ENCODE measurements around the gene RBM39. TPM values are rescaled to one million over a fixed set of nuclear protein-coding genes. Genes with fewer than 3 reads are reported as not detected.

Gene RBM39
- total and polyA plus RNA-seq, 10 of the 15 experiments (the other 5 are each of a cell fraction or from before 2014, with no cell fraction given) = 135 to 280 (median 217) TPM

DNA sequence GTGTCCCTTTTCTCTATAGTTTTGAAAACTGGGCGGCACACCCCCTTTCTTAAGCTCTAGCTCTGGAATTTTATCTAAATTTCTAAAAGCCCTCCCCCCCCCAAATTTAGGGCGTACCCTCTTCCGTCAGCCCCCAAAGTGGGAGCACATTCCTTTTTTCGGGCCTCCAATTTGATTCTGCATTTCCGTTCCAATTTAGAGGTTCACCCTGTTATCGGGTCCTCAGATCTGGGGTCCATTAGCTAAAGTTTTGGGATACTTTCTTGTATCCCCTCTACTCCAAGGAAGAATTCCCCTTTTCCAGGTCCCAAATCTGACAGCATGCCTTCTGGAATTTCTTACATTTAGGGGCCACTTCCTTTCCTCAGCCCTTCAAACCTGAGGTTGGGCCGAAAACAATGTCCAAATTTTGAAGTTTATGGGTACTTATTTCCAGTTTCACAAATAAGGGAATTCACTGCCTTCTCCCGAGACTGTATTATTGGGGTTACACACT, 30.6 kb upstream of the RBM39 start:
- TSS peak; percentile 64 for BruUV-seq (replicated peaks)
- H2AFZ ChIP-seq (ENCODE audit: control insufficient read depth, low read depth, low read length) = peak overlapping the region; percentile 30
- in situ Hi-C loops (cut with MboI) = no loop called here
- WGBS (ENCODE audit: insufficient coverage, insufficient replicate concordance, low lambda C conversion rate, missing lambda C conversion rate) = under 1% methylated on average over 8 of the region's 8 CpGs
- TF ChIP-seq FOS (IDR thresholded peaks at IDR 0.05; ENCODE audit: borderline replicate concordance, extremely low read depth, insufficient read length) (no peak), PAX8 (IDR thresholded peaks at IDR 0.05) (0 out of 2 replicates have a peak, but pooled peaks have one; percentile 47)
- TF ChIP-seq, protein P1, sequence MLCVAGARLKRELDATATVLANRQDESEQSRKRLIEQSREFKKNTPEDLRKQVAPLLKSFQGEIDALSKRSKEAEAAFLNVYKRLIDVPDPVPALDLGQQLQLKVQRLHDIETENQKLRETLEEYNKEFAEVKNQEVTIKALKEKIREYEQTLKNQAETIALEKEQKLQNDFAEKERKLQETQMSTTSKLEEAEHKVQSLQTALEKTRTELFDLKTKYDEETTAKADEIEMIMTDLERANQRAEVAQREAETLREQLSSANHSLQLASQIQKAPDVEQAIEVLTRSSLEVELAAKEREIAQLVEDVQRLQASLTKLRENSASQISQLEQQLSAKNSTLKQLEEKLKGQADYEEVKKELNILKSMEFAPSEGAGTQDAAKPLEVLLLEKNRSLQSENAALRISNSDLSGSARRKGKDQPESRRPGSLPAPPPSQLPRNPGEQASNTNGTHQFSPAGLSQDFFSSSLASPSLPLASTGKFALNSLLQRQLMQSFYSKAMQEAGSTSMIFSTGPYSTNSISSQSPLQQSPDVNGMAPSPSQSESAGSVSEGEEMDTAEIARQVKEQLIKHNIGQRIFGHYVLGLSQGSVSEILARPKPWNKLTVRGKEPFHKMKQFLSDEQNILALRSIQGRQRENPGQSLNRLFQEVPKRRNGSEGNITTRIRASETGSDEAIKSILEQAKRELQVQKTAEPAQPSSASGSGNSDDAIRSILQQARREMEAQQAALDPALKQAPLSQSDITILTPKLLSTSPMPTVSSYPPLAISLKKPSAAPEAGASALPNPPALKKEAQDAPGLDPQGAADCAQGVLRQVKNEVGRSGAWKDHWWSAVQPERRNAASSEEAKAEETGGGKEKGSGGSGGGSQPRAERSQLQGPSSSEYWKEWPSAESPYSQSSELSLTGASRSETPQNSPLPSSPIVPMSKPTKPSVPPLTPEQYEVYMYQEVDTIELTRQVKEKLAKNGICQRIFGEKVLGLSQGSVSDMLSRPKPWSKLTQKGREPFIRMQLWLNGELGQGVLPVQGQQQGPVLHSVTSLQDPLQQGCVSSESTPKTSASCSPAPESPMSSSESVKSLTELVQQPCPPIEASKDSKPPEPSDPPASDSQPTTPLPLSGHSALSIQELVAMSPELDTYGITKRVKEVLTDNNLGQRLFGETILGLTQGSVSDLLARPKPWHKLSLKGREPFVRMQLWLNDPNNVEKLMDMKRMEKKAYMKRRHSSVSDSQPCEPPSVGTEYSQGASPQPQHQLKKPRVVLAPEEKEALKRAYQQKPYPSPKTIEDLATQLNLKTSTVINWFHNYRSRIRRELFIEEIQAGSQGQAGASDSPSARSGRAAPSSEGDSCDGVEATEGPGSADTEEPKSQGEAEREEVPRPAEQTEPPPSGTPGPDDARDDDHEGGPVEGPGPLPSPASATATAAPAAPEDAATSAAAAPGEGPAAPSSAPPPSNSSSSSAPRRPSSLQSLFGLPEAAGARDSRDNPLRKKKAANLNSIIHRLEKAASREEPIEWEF (IDR thresholded peaks at IDR 0.05; ENCODE audit: insufficient replicate concordance, low read depth, low read length) = no peak
- RAD21 ChIA-PET (ENCODE audit: unreplicated experiment) = interaction anchor here (0.8 to 7.3 kb wide), 5 partner anchors 26 to 180 kb away, joined by 3 to 157 read pairs (median 3); partner anchors contain the start of genes RBM39 and SPAG4
- peak overlapping the region; percentile 89 for H3K9ac ChIP-seq (ENCODE audit: control insufficient read depth, insufficient read depth, low read length)
- SMC1A ChIA-PET (ENCODE audit: uncharacterized antibody, unreplicated experiment) = interaction anchor here (0.6 to 8.7 kb wide), 5 partner anchors 28 to 1102 kb away, joined by 3 to 151 read pairs (median 3); partner anchors contain the start of genes RBM39 and SCAND1
- intact Hi-C loops (cut with micrococcal nuclease; ENCODE audit: unreplicated experiment) = loop anchor here (1.0 kb wide), 1 partner anchor 30 kb away; the partner anchor contains the start of gene RBM39
- peak overlapping the region; percentile 92 for H3K4me3 ChIP-seq
- H3K4me2 ChIP-seq (ENCODE audit: control insufficient read depth, insufficient read depth) = peak overlapping the region; percentile 91
- no peaks in the 10 kb centered on the region for H3K9me3 ChIP-seq (replicated peaks; ENCODE audit: control insufficient read depth, insufficient read depth, low read length)
- POLR2A ChIA-PET = interaction anchor here (0.5 to 11.5 kb wide), 7 partner anchors 31 to 282 kb away, joined by 3 to 214 read pairs (median 5); partner anchors contain the start of genes RBM39 and SCAND1
- FAIRE-seq = no peak
- H3K79me2 ChIP-seq (ENCODE audit: control insufficient read depth, insufficient read depth, low read length) = peaks cover 52% of the 10 kb centered on the region
- DNase-seq (ENCODE audit: low read depth, low spot score) = no peak
- no peak for ATAC-seq
- H3K27me3 ChIP-seq (replicated peaks in 1 of 2; ENCODE audit: control insufficient read depth in 2 of 2, insufficient read depth in 2 of 2, low read length in 1 of 2) = no peaks in the 10 kb centered on the region
- H3K4me1 ChIP-seq (ENCODE audit: control insufficient read depth, insufficient read depth, low read length) = peaks cover 26% of the 10 kb centered on the region
- no peaks in the 10 kb centered on the region for H4K20me1 ChIP-seq (ENCODE audit: control insufficient read depth, insufficient read depth)
- CTCF ChIA-PET = interaction anchor here (0.6 to 6.4 kb wide), 2 partner anchors 30 to 1460 kb away, joined by 3 to 69 read pairs; partner anchors contain the start of gene RBM39
- H3K36me3 ChIP-seq (ENCODE audit: control insufficient read depth in 2 of 2, insufficient read depth in 2 of 2, low read length in 1 of 2) = peaks cover 0 to 7% of the 10 kb centered on the region in 2 experiments; a peak in 1 of 4 replicates
- peak overlapping the region; percentile 79 for H3K27ac ChIP-seq (ENCODE audit: control insufficient read depth, insufficient read depth)

Data from GM12878 (cell line).